GM19455 (cell line): ENCODE measurements around the gene APOD.

Source experiments
- ATAC-seq: cut with Tn5 transposase; IDR thresholded peaks from one replicate; pipeline ENCODE4 v1.9.1; 2021; ENCODE audit not compliant: unreplicated experiment

Gene APOD

GRCh38 chr3:195587824-195588223 lies 4.1 kb upstream of the APOD start:
- no peak for ATAC-seq

DNA sequence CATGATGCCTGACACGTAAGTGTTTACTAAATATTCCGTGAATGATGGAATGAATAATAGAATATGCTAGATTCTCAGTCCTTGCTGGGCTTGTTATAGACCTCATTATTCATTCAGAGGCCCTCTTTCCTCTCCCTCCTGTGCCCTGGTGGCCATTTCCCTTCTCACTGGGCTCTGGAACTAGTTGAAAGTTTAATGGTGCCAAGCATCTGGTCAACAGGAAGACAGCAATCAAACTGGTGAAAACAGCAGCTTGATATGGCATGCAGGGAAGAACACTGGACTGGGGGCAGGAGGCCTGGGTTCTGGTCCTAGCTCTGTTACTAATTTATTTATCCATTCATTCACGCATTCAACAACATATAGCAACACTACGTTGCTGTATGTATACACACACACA lies 3.7 kb upstream of the APOD start:
- no peak for ATAC-seq

DNA sequence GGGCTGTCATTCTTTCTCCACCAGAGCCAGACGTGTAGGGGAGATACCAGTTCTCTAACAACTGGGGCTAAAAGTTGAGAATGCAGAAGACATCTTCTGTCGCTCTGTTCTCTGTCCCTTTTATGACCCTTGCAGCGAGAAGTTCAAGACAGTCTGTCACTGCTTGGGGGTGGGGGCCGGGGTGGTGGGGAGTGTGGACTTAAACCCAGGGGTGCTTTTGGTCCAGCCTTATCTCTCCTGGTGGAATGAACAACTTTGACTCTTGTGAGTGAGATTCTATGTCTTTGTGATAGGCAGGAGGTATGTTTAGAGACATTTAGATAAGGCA lies 767 bp upstream of the APOD start:
- ATAC-seq, result no peak

DNA sequence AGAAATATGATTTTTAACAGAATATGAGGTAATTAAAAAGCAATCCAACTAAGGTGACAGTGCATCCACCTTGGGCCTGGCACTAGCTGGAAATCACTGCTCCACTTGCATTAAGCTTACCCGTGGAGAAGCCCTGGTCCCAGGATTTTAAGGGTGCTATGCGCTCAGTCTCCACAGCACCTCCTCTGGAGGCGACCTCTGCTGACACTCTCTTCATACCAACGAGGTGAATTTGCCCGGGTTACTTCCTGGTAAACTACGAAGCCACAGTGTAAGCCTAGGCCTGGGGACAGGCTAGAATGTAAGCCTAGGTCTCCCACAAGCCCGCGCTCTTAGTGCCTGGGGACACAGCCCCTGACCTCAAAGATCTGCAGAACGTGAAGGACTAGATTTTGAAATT lies 793 bp downstream of the APOD start:
- ATAC-seq, result no peak

GRCh38 chr3:195580744-195581443 lies 2.8 kb downstream of the APOD start:
- no peak for ATAC-seq

GRCh38 chr3:195579281-195579680 lies 4.5 kb downstream of the APOD start:
- ATAC-seq, result no peak

DNA sequence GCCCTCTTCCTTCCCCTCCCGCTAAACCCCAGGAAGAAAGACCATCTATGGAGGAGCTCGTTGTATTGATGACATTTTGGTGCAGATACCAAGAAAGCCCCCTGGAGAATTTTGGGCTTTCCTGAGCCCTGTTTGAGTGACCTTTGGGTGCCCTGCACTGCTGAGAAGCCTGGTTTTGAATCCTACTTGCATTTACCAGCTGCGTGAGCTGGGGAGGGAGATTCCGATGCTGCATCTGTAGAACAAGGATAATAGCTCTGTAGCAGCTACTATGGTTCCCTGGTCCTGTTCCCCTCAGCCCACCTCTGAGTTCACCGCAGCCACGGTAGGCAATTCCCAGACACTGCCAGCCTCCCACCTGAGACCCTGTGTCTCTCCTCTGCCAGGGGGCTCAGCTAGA lies 5.2 kb downstream of the APOD start:
- ATAC-seq, result no peak

DNA sequence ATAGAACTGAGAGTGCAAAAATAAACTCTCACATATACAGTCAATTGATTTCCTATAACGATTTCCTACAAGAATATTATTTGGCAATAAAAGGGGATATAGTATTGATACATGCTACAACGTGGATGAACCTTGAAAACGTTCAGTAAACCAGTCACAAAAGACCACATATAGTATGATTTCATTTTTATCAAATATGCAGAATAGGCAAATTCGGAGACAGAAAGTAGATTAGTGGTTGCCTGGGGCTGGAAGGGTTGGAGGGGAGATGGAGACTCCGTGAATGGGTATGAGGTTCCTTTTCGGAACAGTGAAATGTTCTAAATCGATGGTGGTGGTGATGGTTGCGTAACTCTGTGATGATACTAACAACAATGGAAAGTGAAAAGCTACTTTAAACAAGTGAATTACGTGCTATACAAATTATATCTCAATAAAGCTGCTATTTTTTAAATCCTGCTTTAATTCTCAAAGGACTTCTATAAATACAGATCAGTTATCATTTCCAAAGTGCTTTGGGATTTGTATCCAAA lies 6.0 kb downstream of the APOD start:
- no peak for ATAC-seq

GRCh38 chr3:195574497-195575304 lies 9.0 kb downstream of the APOD start:
- ATAC-seq, result no peak

DNA sequence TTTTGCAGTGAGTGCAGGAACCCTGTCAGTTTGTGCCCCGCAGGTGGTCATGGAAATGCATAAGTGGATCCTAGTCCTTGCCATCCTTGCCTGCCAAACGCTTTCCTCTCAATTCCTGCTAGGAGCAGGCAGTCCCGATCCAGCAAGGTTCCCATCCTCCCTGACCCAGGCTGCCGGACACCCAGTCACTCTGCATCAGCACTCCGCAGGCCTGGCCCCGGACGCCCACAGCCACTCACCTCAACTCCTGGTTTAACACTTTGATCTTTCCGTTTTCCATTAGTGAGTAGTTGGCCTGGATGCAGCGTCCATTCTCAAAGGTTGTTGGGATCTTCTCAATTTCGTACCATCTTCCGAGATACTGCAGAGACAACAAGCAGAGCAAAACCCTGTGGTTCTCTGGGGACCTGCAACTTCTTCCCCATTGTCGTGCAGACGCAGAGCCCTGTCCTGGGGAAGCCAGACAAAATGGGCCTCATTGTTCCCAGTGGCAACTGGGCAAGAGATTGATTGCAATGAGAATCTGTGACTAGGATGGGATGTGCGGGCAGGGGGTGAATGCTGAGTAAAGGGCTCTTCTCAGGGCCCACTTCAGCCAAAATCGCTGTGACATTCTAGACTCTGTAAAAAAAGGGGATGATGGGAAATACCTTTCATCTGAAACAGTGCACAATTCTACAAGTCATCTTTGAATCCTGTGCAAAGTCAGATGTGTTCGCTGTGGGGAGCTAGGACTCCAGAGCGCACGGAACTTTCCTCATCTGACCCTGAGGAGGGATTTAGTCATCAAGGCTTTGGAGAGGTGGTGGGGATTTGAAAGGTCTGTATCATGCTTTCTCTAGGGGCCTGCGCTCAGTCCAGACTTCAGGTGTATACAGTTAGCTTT lies 9.9 kb downstream of the APOD start:
- ATAC-seq, result no peak

- ATAC-seq, result no peak
Measured at GRCh38 chr3:195571361-195571760, 12.4 kb downstream of the APOD start.

DNA sequence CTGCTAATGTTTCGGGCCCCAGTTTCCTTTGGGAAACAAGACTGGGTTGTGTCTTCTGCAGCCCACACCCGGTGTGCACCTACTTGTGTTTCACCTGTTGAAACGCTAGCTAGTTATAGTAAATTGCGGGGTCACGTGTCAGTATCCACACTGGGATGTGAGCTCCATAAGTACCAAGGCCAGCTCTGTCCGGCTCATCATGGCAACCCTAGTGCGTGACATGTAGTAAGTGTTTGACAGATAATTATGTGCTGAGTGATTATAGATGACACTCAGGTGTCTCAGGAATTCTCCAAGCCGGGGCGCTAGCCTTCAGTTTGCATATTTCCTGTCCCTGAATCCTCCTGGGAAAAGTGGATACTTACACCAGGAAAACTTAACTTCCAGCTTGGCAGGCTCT lies 12.8 kb downstream of the APOD start:
- ATAC-seq, result no peak

DNA sequence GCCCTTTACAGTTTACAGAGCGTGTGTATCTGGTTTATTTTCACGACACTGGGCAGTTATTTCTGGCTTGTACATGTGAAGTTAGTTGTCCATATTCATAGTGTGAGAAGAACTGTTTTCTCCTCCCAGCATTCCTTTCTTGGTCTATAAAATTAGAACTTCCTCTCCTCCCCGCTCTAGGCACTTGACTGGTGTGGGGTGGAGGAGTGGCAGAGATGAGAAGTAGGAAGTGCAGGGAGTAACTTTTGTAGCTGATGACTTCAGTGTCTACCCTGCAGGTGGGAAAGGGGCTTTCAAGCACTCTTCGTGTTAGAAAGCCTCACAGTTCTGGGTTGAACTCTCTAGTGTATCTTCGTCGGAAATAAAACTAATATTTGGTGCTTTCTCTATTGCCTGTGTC lies 13.4 kb downstream of the APOD start:
- ATAC-seq, result no peak

- no peak for ATAC-seq
Measured at GRCh38 chr3:195568630-195569029, 15.1 kb downstream of the APOD start.

GRCh38 chr3:195566797-195567196 lies 16.9 kb downstream of the APOD start:
- ATAC-seq, result no peak

- ATAC-seq, result no peak
Measured at GRCh38 chr3:195565716-195566115, 18.0 kb downstream of the APOD start.

DNA sequence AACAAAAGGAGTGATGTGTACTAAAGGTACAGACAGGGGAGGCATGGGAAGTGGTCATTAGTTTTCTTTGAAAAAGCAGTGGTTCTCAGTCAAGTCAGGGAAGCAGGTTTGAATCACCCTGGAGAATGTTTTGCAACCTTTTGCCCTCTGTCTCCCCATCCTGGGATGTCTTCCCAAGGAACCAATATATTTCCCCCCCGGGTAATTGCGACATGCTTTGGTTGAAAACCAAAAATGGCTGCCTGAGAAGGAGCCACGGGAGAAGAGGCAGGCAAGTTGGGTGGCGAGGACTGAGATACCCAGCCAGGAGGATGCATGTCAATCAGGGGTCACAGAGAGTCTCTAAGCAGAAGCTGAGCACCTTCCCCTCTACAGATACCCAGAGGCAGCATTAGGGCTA lies 20.4 kb downstream of the APOD start:
- no peak for ATAC-seq

GRCh38 chr3:195559723-195560409 lies 23.9 kb downstream of the APOD start:
- ATAC-seq, result no peak

GRCh38 chr3:195558602-195559001 lies 25.1 kb downstream of the APOD start:
- no peak for ATAC-seq

GRCh38 chr3:195557322-195557721 lies 26.4 kb downstream of the APOD start:
- no peak for ATAC-seq

GRCh38 chr3:195556390-195556789 lies 27.4 kb downstream of the APOD start:
- ATAC-seq, result no peak
